GM21360 (cell line): ENCODE results near the gene NOTUM.

ENCODE experiments used
- ATAC-seq: cut with Tn5 transposase; IDR thresholded peaks from one replicate; pipeline ENCODE4 v1.9.1; 2021; ENCODE audit warnings: mild to moderate bottlenecking, moderate library complexity; ENCODE audit not compliant: unreplicated experiment

Gene NOTUM

GRCh38 chr17:81961087-81961511 is at the start of gene NOTUM:
Gene NOTUM (minus strand): TSS chr17:81961187. CDS start chr17:81960909, 278 bp downstream.
- no peak for ATAC-seq

GRCh38 chr17:82009413-82009812 is 48.4 kb upstream of the NOTUM start:
- ATAC-seq, result no peak

GRCh38 chr17:82008941-82009405 is 48.0 kb upstream of the NOTUM start:
- ATAC-seq, result no peak

DNA sequence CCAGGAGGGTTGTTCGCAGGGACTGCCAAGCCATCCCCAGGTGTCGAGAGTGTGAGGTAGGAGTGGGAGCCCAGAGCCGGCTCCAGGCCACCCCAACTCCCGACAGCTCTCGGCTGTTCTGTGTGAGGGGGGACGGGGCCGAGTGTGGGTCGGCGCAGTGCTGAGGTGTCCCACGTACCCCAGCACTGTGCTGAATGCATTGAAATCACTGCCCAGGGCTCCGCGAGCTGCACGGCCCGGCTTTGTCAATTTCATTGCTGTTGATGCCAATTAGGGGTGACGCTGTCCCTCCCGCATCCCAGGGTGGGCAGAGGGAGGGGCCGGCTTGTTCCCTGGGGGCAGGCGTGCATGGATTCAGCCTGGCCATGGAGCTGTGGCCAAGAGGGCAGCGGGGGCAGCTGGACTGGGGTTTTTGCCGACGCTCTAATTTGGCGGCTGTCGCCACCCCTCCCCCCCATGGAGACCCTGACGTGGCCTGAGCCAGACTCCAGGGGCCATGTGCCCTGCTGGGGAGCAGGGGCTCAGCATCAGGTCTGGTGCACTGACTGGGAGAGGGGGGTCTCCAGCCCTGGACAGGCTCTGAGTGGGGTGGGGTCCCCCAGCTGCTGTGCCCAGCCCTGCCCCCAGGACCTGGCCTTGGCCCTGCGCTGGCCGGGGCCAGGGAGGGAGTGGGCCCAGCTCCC is 47.4 kb upstream of the NOTUM start:
- ATAC-seq, result no peak

DNA sequence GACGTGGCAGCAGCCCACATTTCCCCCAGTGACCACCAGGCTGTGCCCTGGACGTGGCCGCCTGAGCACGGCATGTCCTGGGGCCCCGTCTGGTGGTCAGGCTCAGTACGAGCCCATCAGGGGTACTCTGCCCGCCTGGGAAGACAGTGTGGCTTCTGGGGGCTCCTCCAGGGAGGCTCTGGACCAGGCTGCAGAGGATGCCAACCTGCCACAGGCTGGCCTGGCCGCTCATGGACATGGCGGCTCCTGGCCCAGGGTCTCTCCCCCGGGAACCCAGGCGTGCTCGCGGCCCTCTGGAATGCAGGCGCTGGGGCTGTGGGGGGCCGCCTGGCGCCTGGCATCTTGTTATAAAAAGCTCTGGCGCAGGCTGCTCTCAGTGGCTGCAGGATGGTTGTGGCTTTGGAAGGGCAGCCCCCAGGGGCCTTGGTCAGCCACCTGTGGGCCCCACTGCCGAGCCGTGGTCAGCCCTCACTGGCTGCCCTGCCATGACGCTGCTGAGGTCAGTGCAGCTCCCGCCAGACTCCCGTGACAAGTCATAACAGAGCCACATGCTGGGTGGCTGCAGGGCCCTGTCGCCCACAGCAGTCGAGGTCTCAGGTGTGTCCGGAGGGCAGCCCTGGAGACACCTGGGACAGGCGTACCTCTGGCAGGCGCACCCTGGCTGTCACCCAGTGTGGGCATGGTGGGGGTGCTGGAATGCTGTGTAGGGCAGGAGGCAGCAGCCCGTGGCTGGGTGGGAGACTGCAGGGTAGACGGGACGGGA is 46.7 kb upstream of the NOTUM start:
- no peak for ATAC-seq

GRCh38 chr17:82007228-82007494 is 46.2 kb upstream of the NOTUM start:
- no peak for ATAC-seq

DNA sequence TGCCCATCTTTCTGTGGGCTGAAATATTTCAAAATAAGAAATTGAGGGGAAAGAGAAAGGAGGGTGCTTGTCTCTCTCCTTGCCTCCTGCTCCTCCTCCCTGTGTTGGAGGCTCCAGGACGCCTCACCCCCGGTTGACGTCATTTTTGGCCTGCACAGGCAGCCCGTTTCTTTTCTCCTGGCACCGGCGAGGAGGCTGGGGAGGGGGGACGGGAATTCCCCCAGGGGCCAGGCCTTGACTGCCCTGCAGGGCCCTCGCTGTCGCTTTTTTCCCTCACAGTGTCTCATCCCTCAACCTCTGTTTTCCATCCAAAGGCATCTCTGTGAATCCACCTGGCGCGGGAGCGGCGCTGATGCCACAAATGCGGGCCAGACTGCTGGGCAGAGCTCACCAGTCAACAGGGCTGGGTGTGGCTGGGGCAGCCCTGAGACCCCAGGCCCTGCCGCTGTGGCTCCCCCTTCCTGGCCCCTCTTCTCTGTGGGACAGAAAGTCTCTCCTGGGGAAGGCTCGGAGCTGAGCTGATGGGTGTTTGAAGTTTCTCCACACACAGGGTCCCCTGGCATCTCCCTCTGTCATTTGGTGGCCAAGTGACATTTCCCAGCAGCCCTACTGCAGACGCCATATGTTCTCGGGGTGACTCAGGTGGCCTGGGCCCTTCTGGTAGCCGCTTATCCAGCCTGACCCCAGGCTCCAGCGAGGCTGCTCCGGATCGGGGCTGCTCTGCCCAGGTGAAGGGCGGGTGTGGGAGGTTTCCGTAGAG is 45.7 kb upstream of the NOTUM start:
- no peak for ATAC-seq

GRCh38 chr17:82005701-82006348 is 44.8 kb upstream of the NOTUM start:
- ATAC-seq, result no peak

GRCh38 chr17:82004517-82005455 is 43.8 kb upstream of the NOTUM start:
- no peak for ATAC-seq

GRCh38 chr17:82003411-82004381 is 42.7 kb upstream of the NOTUM start:
- ATAC-seq, result no peak

DNA sequence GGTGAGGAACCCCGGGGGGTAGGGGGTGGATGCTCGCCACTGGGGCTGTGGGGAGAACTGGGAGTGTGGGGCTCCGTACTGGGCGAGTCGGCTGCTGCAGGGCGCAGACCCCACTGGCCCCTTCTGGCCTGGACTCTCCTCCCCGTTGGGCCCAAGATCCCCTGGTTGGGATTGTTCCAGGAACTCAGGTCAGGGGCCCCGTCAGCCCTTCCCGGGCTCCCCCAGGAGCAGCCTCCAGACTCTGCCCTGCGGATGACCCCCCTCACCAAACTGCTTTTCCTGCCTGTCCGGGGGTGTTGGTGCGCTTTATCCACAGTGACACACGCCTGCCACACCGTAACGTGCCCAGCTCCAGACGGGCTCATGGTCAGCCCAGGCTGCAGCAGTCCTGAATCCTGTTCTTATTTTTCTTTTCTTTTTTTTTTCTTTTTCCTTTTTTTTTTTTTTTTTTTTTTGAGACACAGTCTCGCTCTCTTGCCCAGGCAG is 40.6 kb upstream of the NOTUM start:
- no peak for ATAC-seq

DNA sequence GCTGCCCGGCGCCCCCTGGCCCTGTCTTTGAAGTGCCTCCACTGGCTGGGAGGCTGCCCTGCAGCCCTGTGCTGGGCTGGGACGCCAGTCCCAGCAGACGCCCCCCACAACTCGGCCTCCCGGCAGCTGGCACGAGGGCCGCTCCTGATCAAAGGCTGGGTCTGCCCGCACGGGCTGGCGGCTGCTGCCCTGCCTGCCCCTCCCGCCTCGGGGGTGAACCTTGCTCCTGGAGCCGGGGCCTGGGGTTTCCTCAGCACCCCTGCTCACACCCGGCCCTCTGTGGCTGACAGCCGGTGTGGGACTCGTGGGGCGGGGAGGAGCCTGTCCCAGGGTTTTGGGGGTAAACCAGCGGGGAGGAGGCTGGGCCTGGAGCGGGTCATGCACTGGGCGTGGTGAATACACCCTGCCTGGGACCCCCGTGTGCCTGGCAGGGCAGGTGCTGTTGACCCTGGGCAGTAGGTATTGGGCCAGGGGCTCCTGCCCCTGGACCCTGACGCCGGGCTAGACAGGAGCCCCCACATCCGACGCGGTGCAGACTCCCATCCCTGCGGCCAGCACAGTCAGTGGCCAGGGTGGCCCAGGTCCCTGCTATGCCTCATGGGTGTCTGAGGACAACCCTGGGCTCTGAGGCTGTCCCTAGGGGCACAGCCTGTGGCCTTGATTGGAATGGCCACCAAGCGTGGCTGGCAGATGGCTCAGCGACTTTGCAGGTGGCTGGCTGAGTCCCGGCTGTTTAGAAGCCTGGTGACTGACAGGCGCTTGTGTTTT is 40.0 kb upstream of the NOTUM start:
- no peak for ATAC-seq

DNA sequence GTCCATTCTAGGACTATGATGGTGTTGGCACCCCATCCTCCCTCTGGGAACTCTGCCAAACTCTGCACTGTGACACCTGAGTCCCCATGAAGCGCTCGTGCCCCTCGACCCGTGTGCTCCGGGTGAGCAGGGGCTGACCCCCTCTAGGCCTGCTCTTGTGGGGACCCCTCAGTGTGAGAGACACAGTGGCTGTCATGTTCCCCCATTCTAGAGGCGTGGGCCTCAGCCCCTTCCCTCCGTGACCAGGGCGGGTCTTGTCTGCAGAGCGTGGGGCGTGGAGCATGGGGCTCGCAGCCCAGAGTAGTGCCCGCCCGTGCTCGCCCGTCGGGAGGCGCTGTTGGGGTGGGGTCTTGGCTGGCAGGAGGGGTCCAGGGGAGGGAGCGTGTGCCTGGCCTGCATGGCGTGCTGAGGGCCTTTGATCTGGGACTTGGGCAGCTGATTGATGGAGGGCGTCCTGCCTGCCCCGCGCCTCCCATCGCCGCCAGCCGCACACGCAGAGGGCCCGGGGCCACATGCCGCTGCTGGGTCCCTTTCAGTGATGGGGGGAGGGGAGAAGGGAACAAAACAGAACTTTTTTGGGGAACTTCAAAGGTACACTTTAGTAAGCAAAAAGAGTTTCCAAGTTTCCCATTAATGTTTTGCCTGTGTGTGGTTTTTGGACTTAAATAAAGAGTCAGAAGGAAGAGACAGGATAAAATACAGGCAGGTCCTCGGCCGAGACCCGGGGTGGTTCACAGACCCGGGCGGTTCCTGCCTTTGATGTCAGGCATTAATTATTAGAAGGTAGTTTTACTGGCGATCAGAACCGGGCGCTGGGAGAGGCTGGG is 39.2 kb upstream of the NOTUM start:
- no peak for ATAC-seq

- ATAC-seq, result no peak
These were observed 38.6 kb upstream of the NOTUM start for GRCh38 chr17:81999587-81999975.

- no peak for ATAC-seq
These were observed 37.9 kb upstream of the NOTUM start for GRCh38 chr17:81998691-81999438.

GRCh38 chr17:81998212-81998611 is 37.2 kb upstream of the NOTUM start:
- ATAC-seq, result no peak
